HTERT RPE-1 (cell line): Measurements from ENCODE around the gene KIFC3.
"Not testable (repeated sequence)": the region's sequence is repeated elsewhere in the genome, so short reads cannot be mapped to it uniquely, and the experiment has no call there.

ENCODE experiments used
- in situ Hi-C: fragments of 300-500 bp; cut with MboI; formaldehyde crosslinking; loops from 4 replicates; pipeline ENCODE4 v1.14.3; 2020; ENCODE audit warnings: low sequenced_read_pairs

The KIFC3 gene

DNA sequence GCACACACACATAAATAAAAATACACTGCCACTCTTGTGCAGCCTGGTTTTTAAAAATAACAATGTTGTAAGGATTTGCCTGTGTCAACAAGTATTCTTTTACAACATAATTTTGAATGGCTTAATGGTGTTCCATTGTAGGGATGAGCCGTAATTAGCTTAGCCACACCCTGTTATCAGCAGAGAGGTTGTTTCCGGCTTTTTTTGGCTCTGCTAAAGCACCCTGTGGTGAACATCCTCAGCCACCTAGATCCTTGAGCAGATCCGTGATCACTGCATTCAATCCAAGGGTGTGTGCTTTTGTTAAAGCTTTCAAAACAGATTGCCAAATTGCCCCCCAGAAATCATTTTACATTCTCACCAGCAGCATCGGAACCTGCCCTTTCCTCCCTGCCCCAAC, 59.7 kb downstream of the KIFC3 start:
- in situ Hi-C loops = no loop called here

DNA sequence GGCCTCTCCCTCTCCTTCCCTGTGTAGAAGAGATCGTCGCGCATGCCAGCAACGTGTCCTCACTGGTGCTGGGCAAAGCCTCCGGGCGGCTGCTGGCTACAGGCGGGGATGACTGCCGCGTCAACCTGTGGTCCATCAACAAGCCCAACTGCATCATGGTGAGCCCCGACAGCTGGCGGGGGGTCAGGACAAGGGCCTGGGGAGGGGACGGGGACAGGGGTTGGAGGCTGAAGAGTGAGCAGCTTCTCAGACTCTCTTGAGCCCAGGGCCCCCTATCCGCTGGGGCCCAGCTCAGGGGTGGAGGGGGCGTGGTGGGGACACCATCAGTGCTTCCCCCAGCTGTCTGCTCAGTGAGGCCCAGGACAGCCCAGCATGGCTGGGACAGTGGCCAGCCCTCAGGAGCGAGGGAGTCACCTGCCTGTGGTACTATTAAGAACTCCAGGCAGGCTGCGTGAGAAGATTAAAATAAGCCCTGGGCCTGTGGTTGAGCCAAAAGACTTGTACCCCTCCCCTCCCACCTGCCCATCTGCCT, 60.6 kb downstream of the KIFC3 start:
- in situ Hi-C loops = no loop called here

- in situ Hi-C loops = no loop called here
These were observed 61.7 kb downstream of the KIFC3 start for GRCh38 chr16:57740423-57741071.

GRCh38 chr16:57739756-57740422, 62.4 kb downstream of the KIFC3 start:
- in situ Hi-C loops = no loop called here

- in situ Hi-C loops = no loop called here
These were observed 63.4 kb downstream of the KIFC3 start for GRCh38 chr16:57738844-57739243.

DNA sequence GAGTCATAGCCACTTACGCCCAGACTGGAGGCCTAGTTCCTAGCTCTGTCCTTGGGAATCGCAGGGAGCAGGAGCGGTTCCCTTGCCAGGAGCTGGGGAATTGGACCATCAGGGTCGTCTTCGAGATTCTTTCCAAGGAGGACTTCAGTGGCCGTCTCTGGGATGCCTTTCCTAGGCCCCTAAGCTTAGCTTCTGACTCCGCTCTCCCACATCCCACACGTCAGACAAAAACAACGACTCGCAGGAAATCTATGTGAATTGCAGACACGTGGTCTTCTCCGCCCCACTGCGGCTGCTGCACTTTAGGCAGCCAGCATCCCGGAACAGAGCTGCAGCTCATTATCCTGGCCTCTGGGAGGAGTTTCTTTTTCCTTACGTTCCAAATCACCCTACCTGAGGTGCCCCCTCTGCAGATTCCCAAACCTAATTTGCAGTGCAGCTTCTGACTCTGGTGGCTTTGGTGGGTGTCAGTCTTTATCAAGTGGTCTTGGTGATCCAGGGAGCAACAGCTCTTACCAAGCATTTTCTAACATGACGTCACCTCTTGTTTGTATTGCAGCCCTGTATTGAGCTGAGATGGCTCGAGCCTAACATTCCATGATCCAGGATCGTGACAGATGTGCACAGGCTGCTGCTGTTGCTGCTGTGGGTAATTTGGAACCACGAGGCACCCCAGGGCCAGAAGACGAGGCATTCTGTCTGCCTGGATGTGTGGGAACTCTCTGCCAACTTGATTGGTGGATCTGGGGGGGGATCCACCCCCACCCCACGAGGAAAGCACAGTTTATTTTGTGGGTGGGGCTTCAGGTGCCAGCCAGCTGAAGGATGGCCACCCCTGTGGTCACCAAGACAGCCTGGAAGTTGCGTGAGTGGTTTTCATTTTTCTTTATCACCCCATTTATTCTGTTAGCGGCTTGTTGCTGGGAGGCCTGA, 65.6 kb downstream of the KIFC3 start:
- in situ Hi-C loops = no loop called here

DNA sequence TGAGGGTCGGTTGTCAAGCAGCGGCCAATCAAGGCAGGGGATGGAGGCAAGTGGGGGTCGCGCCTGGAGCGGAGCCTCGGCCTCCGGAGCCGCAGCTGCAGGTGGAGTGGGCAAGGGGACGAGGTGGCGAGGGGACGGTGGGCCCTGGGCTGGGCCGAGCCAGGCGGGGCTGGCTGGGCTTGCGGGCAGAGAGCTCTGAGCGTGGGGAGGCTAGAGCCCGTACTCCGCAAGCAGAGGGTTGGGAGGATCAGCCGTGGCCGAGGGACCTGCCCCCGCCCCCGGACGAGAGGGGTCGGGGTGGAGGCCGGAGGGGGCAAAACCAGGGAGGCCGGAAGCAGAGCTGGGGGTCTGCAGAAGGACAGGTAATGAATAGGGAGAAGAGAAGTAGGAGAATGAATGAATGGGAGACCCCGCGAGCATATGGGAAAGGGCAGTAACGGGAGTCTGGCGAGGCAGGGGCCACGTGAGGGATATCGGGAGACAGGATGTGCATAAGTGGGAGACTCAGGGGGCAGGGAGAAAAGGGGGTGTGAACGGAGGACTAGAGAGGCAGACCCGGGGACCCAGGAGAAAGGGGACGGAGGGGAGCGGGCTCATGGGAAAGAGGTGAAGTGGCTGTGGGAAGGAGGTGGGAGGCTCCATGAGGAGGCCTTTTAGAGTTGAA, 66.4 kb downstream of the KIFC3 start, which contains the start of gene KATNB1:
KATNB1 (plus strand) TSS at position 16 of the 664 bp plus-strand sequence. CDS start 1,474 bp downstream, outside the sequence.
- in situ Hi-C loops = no loop called here

GRCh38 chr16:57734925-57735754, 67.2 kb downstream of the KIFC3 start:
- in situ Hi-C loops = no loop called here

DNA sequence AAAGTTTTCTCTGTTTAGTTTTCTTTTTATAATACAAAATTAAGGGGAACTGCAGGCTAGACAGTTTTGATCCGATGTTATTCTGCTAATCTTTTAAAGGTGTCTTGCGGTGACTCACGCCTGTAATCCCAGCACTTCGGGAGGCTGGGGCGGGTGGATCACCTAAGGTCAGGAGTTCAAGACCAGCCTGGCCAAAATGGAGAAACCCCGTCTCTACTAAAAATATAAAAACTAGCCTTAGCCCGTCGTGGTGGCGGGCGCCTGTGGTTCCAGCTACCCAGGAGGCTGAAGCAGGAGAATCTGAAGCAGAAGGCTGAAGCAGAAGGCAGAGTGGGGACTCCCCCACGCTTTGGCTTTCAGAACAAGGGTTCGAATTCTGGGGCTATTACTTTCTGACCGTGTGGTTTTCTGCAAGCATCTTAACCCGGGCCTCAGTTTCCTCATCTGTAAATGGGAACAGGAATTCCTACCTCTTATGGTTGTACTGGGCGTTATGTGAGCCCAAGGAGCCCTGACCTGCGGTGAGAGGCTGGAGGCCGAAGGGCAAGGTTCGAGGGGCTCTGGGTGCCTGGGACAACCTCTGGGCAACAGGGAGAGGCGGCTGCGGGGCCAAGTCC, 67.9 kb downstream of the KIFC3 start:
- in situ Hi-C loops = no loop called here

DNA sequence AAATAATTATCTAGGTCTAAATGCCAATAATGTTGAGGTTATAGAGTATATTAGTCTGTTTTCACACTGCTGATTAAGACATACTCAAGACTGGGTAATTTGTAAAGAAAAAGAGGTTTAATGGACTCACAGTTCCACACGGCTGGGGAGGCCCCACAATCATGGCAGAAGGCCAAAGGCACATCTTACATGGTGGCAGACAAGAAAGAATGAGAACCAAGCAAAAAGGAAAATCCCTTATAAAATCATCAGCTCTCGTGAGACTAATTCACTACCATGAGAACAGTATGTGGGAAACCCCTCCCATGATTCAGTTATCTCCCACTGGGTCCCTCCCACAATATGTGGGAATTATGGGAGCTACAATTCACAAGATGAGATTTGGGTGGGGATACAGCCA, 69.6 kb downstream of the KIFC3 start:
- in situ Hi-C loops = no loop called here

DNA sequence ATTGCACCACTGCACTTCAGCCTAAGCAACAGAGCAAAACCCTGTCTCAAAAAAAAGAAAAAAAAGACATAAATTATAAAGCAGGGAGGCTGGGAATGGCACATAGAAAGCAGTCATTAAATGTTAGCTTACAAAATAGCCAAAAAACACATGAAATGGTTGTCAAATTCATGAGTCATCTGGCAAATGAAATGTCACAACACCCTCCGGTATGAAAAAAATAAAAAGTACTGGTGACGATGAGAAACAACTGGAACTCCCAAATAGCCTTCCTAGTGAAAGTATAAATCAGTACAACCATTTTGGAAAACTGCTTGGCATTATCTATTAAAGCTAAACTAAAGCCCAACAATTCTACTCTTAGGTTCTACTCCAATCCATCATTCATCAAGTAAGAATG, 70.3 kb downstream of the KIFC3 start:
- in situ Hi-C loops = no loop called here

GRCh38 chr16:57730771-57731730, 71.2 kb downstream of the KIFC3 start:
- in situ Hi-C loops = no loop called here

DNA sequence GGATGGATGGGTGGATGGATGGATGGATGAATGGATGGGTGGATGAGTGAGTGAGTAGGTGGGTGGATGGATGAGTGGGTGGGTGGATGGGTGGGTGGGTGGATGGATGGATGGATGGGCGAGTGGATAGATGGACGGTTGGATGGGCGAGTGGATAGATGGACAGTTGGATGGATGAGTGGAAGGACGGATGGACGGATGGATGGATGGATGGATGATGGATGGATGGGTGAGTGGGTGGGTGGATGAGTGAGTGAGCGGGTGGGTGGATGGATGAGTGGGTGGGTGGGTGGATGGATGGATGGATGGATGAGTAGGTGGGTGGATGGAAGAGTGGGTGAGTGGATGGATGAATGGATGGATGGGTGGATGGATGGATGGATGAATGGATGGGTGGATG, 72.4 kb downstream of the KIFC3 start:
- in situ Hi-C loops = not testable (repeated sequence)

GRCh38 chr16:57729182-57729484, 73.2 kb downstream of the KIFC3 start:
- in situ Hi-C loops = no loop called here

DNA sequence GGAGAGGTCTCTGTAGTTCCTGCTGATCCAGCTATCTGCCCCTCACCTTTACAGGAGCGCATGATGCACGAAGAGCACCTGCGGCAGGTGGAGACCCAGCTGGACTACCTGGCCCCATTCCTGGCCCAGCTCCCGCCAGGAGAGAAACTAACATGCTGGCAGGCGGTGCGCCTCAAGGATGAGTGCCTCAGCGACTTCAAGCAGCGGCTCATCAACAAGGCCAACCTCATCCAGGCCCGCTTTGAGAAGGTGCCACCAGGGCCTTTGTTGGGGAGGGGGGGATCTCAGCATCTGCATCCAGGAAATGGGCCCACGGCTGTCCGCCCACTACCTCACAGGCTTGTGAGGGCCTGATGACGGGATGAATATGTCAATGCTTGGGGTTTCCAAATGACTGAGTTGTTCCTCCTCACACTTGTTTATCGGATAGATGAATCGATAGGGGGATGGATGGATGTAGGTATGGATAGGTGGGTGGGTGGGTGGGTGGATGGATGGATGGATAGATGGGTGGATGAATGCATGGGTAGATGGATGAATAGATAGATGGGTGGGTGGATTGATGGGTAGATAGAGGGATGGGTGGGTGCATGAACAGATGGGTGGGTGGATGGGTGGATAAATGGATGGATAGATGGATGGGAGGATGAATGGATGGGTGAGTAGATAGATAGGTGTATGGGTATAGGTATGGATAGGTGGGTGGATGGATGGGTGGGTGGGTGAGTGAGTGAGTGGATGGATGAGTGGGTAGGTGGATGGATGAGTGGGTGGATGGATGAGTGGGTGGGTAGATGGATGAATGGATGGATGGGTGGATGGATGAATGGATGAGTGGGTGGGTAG, 73.7 kb downstream of the KIFC3 start:
- in situ Hi-C loops = no loop called here

GRCh38 chr16:57727610-57728009, 74.7 kb downstream of the KIFC3 start:
- in situ Hi-C loops = no loop called here

GRCh38 chr16:57726433-57726947, 75.8 kb downstream of the KIFC3 start:
- in situ Hi-C loops = no loop called here
